C4-2B (cell line): Measurements from ENCODE around the gene PLCH2.

Experiments
- CTCF ChIP-seq: fragments of 450-650 bp; conservative IDR thresholded peaks from 2 replicates; pipeline ENCODE4 v1.5.1; 2017; ENCODE audit warnings: mild to moderate bottlenecking
- ZFX ChIP-seq: fragments of 450-650 bp; IDR thresholded peaks from 2 replicates; pipeline ENCODE4 v1.6.1; 2017

- no peak for TF ChIP-seq CTCF
- TF ChIP-seq ZFX, result no peak
Observed at GRCh38 chr1:2501041-2501819, 25.1 kb downstream of the PLCH2 start.
